Karpas-422 (cell line): Measurements from ENCODE around the gene LIMCH1. TPM values are rescaled to one million over a fixed set of nuclear protein-coding genes. Genes with fewer than 3 reads are reported as not detected.
"Not testable (repeated sequence)": the region's sequence is repeated elsewhere in the genome, so short reads cannot be mapped to it uniquely, and the experiment has no call there.

Experiments
- DNase-seq: peaks from one replicate; pipeline ENCODE4 v3.0.0-alpha.2; 2015
- H2AFZ ChIP-seq: fragments of 200-600 bp; sonication (generic); 2 replicates; pipeline ENCODE4 v1.6.1; 2014; ENCODE audit warnings: antibody characterized with exemption, low read length, mixed read lengths
- H3K27ac ChIP-seq: fragments of 200-600 bp; sonication (generic); 2 replicates; pipeline ENCODE4 v1.5.1; 2014; ENCODE audit warnings: mild to moderate bottlenecking, low read length, moderate library complexity
- H3K27me3 ChIP-seq: fragments of 200-600 bp; sonication (generic); 2 replicates; pipeline ENCODE4 v1.6.1; 2014; ENCODE audit warnings: low read length, mixed read lengths
- H3K36me3 ChIP-seq: fragments of 200-600 bp; sonication (generic); 2 replicates; pipeline ENCODE4 v1.6.1; 2014; ENCODE audit warnings: low read length, mixed read lengths; ENCODE audit not compliant: insufficient read depth
- H3K4me1 ChIP-seq: fragments of 200-600 bp; sonication (generic); 2 replicates; pipeline ENCODE4 v1.6.1; 2014; ENCODE audit warnings: mild to moderate bottlenecking, low read length, mixed read lengths
- H3K4me2 ChIP-seq: fragments of 200-600 bp; sonication (generic); 2 replicates; pipeline ENCODE4 v1.6.1; 2014; ENCODE audit warnings: low read length, low read depth, mild to moderate bottlenecking; ENCODE audit not compliant: poor library complexity, severe bottlenecking
- H3K4me3 ChIP-seq: fragments of 200-600 bp; sonication (generic); 2 replicates; pipeline ENCODE4 v1.5.1; 2014; ENCODE audit warnings: mild to moderate bottlenecking, antibody characterized with exemption, low read length, mixed read lengths
- H3K79me2 ChIP-seq: fragments of 200-600 bp; sonication (generic); 2 replicates; pipeline ENCODE4 v1.6.1; 2014; ENCODE audit warnings: mild to moderate bottlenecking, low read length, mixed read lengths
- H3K9ac ChIP-seq: fragments of 200-600 bp; sonication (generic); 2 replicates; pipeline ENCODE4 v1.6.0; 2014; ENCODE audit warnings: low read length
- H3K9me2 ChIP-seq: fragments of 200-600 bp; sonication (generic), shearing (Covaris generic); replicated peaks from 2 replicates; pipeline ENCODE4 v1.6.0; 2014; ENCODE audit warnings: mild to moderate bottlenecking, low read length, moderate library complexity; ENCODE audit not compliant: insufficient read depth
- H3K9me3 ChIP-seq: fragments of 300-700, 200-600 bp; sonication (generic); 2 replicates; pipeline ENCODE4 v1.6.1; 2014; ENCODE audit warnings: low read length, mixed read lengths
- H4K20me1 ChIP-seq: fragments of 200-600 bp; sonication (generic); 2 replicates; pipeline ENCODE4 v1.6.1; 2014; ENCODE audit warnings: mild to moderate bottlenecking, antibody characterized with exemption, low read length, low read depth; ENCODE audit not compliant: insufficient read depth
- total RNA-seq: library from RNA; depleted of rRNA; stranded (reverse); fragments of >200 nt; shearing (Covaris generic); gene quantifications from 2 replicates; pipeline ENCODE4 v1.2.3, GENCODE V29; 2014; ENCODE audit warnings: low replicate concordance

Gene LIMCH1
- total RNA-seq, 1 experiment from 2014 or later: not detected

- Histone ChIP-seq H3K9me3 (no peaks in the 10 kb centered on the region), H3K4me2 (no peak overlapping the region), H3K79me2 (no peaks in the 10 kb centered on the region), H2AFZ (no peak overlapping the region), H3K27me3 (no peaks in the 10 kb centered on the region), H3K4me3 (no peak overlapping the region), H3K36me3 (no peaks in the 10 kb centered on the region), H3K9me2 (no peaks in the 10 kb centered on the region), H4K20me1 (no peaks in the 10 kb centered on the region), H3K4me1 (no peaks in the 10 kb centered on the region), H3K27ac (no peak overlapping the region), H3K9ac (no peak overlapping the region)
- DNase-seq: no peak
Measured at GRCh38 chr4:41632481-41633073, 94.6 kb downstream of the LIMCH1 start.

GRCh38 chr4:41633321-41633720 is 95.4 kb downstream of the LIMCH1 start:
- DNase-seq: no peak

GRCh38 chr4:41635441-41635840 is 97.5 kb downstream of the LIMCH1 start:
- H3K36me3 ChIP-seq: no peaks in the 10 kb centered on the region
- no peak overlapping the region for H3K4me2 ChIP-seq
- H3K9ac ChIP-seq: no peak overlapping the region
- H3K4me3 ChIP-seq: no peak overlapping the region
- H3K79me2 ChIP-seq: no peaks in the 10 kb centered on the region
- 0 out of 2 replicates have a peak, but pooled peaks cover 2% of the 10 kb centered on the region for H3K27me3 ChIP-seq
- no peaks in the 10 kb centered on the region for H3K9me3 ChIP-seq
- no peaks in the 10 kb centered on the region for H3K9me2 ChIP-seq
- DNase-seq: no peak
- no peaks in the 10 kb centered on the region for H3K4me1 ChIP-seq
- no peaks in the 10 kb centered on the region for H4K20me1 ChIP-seq
- no peak overlapping the region for H2AFZ ChIP-seq
- no peak overlapping the region for H3K27ac ChIP-seq

More at GRCh38 chr4:41633321-41633720, 95.4 kb downstream of the LIMCH1 start:
- H3K9me2 ChIP-seq: no peaks in the 10 kb centered on the region
- H2AFZ ChIP-seq: no peak overlapping the region
- no peak overlapping the region for H3K9ac ChIP-seq
- H3K4me2 ChIP-seq: no peak overlapping the region
- H3K27me3 ChIP-seq: no peaks in the 10 kb centered on the region
- no peak overlapping the region for H3K27ac ChIP-seq
- no peaks in the 10 kb centered on the region for H3K9me3 ChIP-seq
- H3K36me3 ChIP-seq: no peaks in the 10 kb centered on the region
- no peaks in the 10 kb centered on the region for H3K4me1 ChIP-seq
- no peaks in the 10 kb centered on the region for H4K20me1 ChIP-seq
- H3K79me2 ChIP-seq: no peaks in the 10 kb centered on the region
- no peak overlapping the region for H3K4me3 ChIP-seq

- no peak for DNase-seq
- Histone ChIP-seq H3K4me1 (no peaks in the 10 kb centered on the region), H3K4me3 (no peak overlapping the region), H3K79me2 (no peaks in the 10 kb centered on the region), H3K9me3 (no peaks in the 10 kb centered on the region), H3K9ac (no peak overlapping the region), H3K36me3 (no peaks in the 10 kb centered on the region), H4K20me1 (no peaks in the 10 kb centered on the region), H2AFZ (no peak overlapping the region), H3K27ac (no peak overlapping the region), H3K9me2 (no peaks in the 10 kb centered on the region), H3K4me2 (no peak overlapping the region), H3K27me3 (0 out of 2 replicates have a peak, but pooled peaks cover 2% of the 10 kb centered on the region)
Measured at GRCh38 chr4:41638203-41638602, 100.2 kb downstream of the LIMCH1 start.

GRCh38 chr4:41638866-41639265 is 100.9 kb downstream of the LIMCH1 start:
- H3K4me3 ChIP-seq: no peak overlapping the region
- H3K4me1 ChIP-seq: no peaks in the 10 kb centered on the region
- H3K27me3 ChIP-seq: 0 out of 2 replicates have a peak, but pooled peaks cover 2% of the 10 kb centered on the region
- H4K20me1 ChIP-seq: no peaks in the 10 kb centered on the region
- H3K9ac ChIP-seq: no peak overlapping the region
- H2AFZ ChIP-seq: no peak overlapping the region
- no peaks in the 10 kb centered on the region for H3K9me2 ChIP-seq
- H3K79me2 ChIP-seq: no peaks in the 10 kb centered on the region
- H3K9me3 ChIP-seq: no peaks in the 10 kb centered on the region
- H3K27ac ChIP-seq: no peak overlapping the region
- DNase-seq: no peak
- no peak overlapping the region for H3K4me2 ChIP-seq
- no peaks in the 10 kb centered on the region for H3K36me3 ChIP-seq

GRCh38 chr4:41639291-41639690 is 101.3 kb downstream of the LIMCH1 start:
- H3K9me3 ChIP-seq: no peaks in the 10 kb centered on the region
- H2AFZ ChIP-seq: no peak overlapping the region
- H3K4me1 ChIP-seq: no peaks in the 10 kb centered on the region

GRCh38 chr4:41640906-41641305 is 102.9 kb downstream of the LIMCH1 start:
- H2AFZ ChIP-seq: no peak overlapping the region
- H3K9me2 ChIP-seq: no peaks in the 10 kb centered on the region
- no peaks in the 10 kb centered on the region for H3K36me3 ChIP-seq
- no peaks in the 10 kb centered on the region for H3K79me2 ChIP-seq
- no peak overlapping the region for H3K4me2 ChIP-seq
- H4K20me1 ChIP-seq: no peaks in the 10 kb centered on the region
- H3K4me3 ChIP-seq: no peak overlapping the region
- 0 out of 2 replicates have a peak, but pooled peaks cover 2% of the 10 kb centered on the region for H3K27me3 ChIP-seq
- no peaks in the 10 kb centered on the region for H3K9me3 ChIP-seq
- H3K9ac ChIP-seq: no peak overlapping the region
- H3K4me1 ChIP-seq: no peaks in the 10 kb centered on the region
- no peak for DNase-seq
- no peak overlapping the region for H3K27ac ChIP-seq

More at GRCh38 chr4:41639291-41639690, 101.3 kb downstream of the LIMCH1 start:
- no peak for DNase-seq
- Histone ChIP-seq H3K79me2 (no peaks in the 10 kb centered on the region), H3K27me3 (0 out of 2 replicates have a peak, but pooled peaks cover 2% of the 10 kb centered on the region), H3K36me3 (no peaks in the 10 kb centered on the region), H3K27ac (no peak overlapping the region), H4K20me1 (no peaks in the 10 kb centered on the region), H3K9ac (no peak overlapping the region), H3K4me2 (no peak overlapping the region), H3K4me3 (no peak overlapping the region), H3K9me2 (no peaks in the 10 kb centered on the region)

GRCh38 chr4:41642746-41643145 is 104.8 kb downstream of the LIMCH1 start:
- H3K36me3 ChIP-seq, H3K27me3 ChIP-seq, H3K4me2 ChIP-seq, H4K20me1 ChIP-seq, H3K79me2 ChIP-seq, DNase-seq, H3K9ac ChIP-seq, H3K27ac ChIP-seq, H2AFZ ChIP-seq, H3K9me2 ChIP-seq, H3K9me3 ChIP-seq, H3K4me1 ChIP-seq, H3K4me3 ChIP-seq: not testable (repeated sequence)
